Lower leg skin (tissue), 3 donors: ENCODE data around the gene DENND6B.

Source experiments
- POLR2A ChIP-seq, 2 donors: fragments of 450-650 bp; IDR thresholded peaks; one replicate each; pipeline ENCODE4 v1.6.1; 2016 to 2017; ENCODE audit warnings: antibody characterized with exemption in 2 of 2, mild to moderate bottlenecking in 1 of 2, moderate library complexity in 1 of 2
- TF ChIP-seq, protein P1 (sequence below), 3 donors: fragments of 450-650 bp; IDR thresholded peaks; one replicate each; pipeline ENCODE4 v1.5.1; 2016; ENCODE audit warnings: antibody characterized with exemption in 3 of 3, mild to moderate bottlenecking in 3 of 3, moderate library complexity in 2 of 3

- TF ChIP-seq, protein P1, sequence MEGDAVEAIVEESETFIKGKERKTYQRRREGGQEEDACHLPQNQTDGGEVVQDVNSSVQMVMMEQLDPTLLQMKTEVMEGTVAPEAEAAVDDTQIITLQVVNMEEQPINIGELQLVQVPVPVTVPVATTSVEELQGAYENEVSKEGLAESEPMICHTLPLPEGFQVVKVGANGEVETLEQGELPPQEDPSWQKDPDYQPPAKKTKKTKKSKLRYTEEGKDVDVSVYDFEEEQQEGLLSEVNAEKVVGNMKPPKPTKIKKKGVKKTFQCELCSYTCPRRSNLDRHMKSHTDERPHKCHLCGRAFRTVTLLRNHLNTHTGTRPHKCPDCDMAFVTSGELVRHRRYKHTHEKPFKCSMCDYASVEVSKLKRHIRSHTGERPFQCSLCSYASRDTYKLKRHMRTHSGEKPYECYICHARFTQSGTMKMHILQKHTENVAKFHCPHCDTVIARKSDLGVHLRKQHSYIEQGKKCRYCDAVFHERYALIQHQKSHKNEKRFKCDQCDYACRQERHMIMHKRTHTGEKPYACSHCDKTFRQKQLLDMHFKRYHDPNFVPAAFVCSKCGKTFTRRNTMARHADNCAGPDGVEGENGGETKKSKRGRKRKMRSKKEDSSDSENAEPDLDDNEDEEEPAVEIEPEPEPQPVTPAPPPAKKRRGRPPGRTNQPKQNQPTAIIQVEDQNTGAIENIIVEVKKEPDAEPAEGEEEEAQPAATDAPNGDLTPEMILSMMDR (IDR thresholded peaks at IDR 0.05): no peak
- TF ChIP-seq POLR2A (IDR thresholded peaks at IDR 0.05): no peak
Measured at GRCh38 chr22:50313021-50313420, 13.8 kb downstream of the DENND6B start.
